GM21367 (cell line): ENCODE data around the gene TEX53.

Experiments
- ATAC-seq: cut with Tn5 transposase; IDR thresholded peaks from one replicate; pipeline ENCODE4 v1.9.1; 2021; ENCODE audit not compliant: unreplicated experiment

The TEX53 gene

DNA sequence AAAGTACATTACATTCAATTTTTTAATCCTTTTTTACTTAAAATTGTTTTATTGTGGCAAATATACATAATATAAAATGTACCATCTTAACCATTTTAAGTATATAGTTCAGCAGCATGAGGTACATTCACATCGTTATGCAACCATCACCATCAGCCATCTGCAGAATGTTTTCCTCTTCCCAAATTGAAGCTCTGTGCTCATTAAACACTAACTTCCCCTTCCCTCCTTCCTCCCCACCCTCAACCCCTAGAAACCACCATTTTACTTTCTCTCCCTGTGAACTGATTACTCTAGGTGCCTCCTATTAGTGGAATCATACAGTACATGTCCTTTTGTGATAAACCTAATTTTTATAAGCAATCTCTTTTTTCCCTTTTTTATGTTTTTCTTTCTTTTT is 15.6 kb downstream of the TEX53 start:
- no peak for ATAC-seq

DNA sequence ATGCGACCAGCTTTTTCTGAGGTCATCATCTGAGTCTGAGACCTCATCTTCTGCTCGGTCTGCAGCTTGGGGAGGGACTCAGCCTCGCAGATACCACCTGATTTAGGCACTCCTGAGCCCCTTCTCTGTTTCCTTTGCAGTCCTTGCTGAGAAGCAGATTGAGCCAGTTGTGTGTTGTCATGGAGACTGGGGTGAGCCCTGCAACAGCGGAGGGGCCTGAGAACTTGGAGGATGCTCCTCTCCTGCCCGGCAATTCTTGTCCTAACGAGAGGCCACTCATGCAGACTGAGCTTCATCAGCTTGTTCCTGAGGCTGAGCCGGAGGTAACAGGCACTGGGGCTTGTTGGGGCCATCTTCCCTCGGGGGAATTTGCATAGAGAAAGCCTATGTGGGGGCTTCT is 19.2 kb downstream of the TEX53 start:
- ATAC-seq, result no peak

DNA sequence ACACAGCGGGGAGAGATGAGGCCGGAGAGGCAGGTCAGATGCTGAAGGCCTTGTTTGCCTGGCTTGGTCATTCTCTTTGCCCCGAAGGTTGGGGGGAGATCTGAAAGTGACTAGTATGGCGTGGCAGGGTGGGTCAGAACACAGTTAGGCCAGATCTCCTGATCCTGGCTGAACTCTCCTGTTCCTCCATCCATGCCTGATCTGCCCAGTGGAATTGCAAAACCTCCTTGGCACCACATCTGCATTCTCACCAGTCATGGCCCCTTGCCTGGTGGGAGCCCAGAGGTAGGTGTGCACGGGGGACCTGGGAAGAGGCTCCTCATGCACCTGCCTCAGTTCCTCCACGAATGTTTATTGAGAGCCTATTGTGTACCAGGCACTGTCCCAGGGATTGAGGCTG is 23.2 kb downstream of the TEX53 start:
- no peak for ATAC-seq

DNA sequence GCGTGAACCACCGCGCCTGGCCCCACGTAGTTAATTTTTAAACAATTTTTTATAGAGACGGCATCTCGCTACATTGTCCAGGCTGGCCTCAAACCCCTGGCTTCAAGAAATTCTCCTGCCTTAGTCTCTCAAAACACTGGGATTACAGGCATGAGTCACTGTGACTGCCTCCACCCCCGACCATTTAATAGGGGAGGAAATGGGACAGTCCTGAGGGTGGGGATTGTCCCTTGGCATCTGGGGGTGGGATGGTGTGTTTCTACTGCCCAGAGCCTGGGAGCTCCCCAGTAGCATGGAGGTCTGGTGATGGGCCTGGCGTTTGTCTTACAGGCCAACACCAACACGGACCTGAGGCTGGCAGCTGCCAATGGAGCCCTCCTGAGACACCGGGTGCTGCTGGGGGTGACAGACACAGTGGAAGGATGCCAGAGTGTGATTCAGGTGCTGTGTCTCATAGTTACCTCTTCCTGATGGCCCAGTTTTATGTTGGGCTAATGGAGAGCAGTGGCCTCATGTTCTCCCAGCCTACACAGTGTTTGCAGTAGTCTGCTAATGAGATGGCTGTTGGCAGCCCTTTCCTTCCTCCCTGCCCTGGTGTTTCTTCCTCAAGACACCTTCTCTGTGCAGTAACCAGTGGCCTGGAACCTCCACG is 24.0 kb downstream of the TEX53 start:
- ATAC-seq, result no peak

DNA sequence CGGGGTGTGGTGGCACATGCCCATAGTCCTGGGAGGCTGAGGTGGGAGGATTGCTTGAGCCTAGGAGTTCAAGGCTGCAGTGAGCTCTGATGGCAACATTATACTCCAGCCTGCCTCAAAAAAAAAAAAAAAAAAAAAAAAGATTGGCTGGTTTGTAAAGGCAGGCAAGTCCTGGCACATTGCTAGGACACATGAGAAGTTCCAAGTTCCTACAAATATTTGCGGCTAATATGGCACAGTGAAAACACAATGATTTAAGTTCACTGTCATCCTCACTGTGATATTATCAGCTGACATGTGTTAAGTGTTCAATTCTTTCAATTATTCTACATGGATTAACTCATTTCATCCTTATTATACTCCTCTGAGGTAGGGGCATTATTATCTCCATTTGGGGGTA is 26.4 kb downstream of the TEX53 start:
- ATAC-seq, result no peak

DNA sequence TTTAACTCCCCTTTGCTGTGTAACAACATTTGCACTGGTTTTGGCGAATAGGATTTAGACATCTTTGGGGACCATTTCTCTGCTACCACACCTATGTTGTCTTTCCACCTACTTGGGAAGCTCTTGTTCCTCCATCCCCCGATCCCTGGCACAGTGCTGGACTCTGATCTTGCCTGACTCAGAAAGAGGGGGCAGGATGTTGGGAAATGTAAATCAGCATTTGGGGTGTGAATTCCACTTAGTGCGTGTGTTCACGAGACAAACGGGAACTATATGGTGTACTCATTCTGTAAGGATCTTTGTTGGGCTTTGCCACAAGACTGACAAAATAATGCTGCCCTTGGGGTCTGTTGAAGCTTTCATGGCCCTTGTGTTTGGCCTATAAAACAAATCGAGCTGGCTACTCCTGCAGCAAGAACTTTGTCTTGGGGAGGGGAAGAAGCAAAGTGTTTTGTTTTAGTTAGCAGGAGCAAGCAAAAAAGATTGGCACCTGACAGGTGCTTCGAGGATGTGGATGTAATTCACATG is 28.0 kb downstream of the TEX53 start:
- ATAC-seq, result no peak

DNA sequence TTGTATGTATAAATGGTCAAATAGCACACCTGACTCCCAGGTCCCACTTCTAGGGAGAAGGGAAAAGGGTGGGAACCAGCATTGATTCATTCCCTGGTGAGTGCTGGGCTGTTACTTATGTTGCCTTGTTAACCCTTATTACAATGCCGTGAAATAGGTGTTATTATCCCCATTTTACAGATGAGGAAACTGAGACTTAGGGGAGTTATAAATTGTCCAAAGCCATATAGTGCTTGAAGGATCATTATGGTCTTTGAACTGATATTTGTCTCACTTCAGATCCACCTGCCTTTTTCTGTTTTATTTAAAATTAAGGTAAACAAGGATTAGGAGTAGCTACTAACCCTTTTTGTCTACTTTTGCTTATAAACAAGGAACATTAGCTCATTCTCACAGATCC is 30.1 kb downstream of the TEX53 start:
- ATAC-seq, result no peak

DNA sequence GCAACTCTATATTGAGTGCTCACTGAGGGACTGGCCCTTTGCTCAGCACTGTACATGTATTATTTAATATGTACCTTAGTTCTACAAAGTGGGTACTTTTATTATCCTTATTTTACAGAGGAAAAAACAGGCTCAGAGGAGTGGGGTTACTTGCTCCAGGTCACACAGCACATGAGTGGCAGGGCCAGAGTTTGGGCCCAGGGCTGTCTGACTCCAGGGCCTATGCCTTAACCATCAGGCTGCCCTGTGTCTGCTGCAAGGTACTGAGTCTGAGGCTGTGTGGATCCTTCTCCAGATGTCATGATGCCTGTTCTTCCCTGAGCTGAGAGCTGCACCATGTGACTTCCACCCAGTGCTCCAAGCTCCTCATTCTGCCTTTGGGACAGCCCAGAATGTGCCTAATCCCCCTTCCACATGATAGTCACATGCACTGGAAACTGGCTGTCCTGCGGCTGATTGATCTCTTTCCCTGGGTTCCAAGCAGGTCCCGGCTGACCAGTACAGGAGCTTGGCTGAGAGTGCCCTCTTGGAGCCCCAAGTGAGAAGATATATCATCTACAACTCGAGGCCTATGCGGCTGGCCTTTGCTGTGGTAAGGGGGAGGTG is 31.1 kb downstream of the TEX53 start:
- ATAC-seq, result no peak

DNA sequence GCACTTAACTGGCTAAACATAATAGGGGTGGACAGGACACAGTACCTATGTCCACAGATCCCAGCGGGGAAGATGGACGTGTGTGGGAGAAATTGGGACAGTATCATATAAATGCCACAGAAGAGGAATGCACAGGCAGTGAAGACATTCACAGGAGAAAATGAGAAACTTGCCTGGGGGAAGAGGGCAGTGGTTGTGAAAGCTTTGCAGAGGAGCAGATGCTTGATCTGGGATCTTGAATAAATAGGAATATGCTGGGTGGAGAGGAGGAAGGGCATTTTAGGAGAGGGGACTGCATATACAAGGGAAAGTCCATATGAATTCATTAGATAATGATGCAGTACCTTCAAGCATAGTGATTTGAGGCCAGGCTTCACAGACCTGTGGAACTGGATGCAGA is 32.9 kb downstream of the TEX53 start:
- no peak for ATAC-seq

DNA sequence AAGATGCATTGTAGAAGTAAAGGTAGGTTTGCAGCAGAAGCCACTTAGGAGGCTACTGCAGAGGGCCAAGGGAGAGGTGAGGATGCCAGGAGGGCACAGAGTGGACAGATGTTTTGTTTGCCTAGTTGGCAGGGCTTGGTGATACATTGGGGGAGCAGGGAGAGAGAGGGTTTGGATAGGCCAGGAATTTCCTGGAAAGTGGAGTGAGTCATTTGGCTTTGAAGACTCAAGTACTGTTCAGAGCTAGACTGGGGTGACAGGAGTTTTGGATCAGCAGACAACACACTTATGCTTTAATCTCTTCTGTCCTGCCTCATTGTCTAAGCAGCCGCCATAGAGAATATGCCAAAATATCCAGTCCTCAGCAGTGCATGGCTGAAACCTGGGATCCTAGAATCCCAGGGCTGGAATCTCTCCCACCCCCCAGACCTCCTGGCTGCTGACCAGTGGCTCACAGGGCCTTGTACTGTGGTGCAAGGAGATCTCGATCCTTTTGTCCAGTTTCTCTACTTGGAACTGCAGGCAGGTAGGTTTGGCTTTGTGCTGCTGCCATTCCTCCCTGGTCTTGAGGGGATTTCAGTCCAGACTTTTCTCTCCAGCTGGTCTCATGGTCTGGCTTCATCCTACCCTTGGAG is 35.5 kb downstream of the TEX53 start:
- ATAC-seq, result no peak

DNA sequence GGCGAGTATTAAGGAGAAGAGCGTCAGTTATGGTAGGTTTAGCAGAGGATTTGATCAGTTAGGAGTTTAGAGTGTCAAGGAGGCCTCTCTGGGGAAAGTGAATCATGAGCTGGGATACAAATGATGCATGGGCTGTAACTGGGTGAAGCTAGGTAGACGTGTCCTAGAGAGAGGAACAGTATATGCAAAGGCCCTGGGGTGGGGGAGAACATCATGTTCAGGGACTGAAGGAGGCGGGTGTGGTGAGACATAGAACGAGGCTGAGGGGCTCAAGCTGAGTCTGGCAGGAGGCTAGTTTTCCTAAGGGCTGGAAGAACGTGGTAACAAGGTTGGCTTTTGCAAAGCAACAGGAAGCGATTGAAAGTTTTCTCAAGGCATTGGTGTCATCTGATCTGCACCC is 36.0 kb downstream of the TEX53 start:
- no peak for ATAC-seq

DNA sequence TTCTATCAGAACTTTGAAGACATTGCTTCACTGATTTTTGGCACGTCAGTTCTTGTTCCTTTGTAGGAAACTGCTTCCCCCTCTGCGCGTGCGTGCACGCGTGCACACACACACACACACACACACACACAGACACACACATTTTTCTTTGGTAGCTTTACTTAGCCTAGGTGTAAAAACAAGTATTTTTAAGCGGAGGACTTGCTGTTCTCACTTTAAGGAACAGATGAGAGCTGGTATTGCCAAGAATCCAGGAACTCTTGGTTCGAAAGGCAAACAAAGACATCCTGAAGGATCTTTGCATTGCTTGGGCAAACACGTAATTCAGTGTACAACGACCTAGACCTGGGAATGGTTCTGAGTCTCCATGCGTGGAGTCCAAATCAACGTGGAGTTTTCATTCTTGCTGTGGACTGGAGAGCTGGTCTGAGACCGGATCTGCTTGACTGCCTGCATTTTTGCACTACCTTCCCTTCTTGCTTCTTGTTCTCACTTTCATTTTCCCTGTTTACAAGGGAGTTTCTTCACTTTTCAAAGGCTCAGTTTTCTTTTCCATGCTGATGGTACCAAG is 38.3 kb downstream of the TEX53 start:
- peak; percentile 38 for ATAC-seq

DNA sequence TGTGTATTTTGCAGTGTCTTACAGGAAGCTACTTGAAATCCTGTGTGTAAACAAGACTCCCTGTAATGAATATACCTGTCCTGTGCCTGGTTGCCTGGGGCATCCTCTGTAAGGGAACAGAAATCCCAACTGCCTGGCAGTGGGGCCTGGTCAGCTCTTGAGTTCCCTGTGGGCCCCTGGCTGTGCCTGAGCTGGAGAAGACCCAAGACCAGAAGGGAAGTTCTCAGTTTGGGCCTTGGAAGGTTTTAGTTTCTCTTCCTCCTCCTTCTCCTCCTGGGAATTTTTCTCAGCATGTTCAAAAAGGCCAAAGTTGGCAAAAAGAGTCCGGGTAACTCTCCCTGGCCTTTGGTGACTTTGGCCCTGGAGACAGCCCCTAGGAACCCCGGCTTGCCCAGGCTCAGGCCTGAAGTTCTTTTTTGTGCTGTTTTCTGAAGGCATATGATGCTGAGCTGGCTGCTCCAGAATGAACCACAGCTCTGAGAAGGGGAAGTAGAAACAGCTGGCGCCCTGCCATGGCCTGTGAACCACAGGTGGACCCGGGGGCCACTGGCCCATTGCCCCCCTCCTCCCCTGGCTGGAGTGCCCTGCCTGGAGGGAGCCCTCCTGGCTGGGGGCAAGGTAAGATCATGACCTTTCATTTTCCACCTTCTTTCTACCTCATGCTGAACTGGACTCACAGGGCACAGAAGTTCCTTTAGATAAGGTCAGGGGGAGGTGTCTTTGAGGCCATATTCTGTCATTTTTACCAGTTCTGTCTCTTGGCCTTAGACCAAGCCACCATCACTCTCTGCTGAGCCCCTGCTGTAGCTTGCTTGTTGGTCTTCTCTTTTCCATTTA is 40.7 kb downstream of the TEX53 start:
- peak; percentile 56 for ATAC-seq

DNA sequence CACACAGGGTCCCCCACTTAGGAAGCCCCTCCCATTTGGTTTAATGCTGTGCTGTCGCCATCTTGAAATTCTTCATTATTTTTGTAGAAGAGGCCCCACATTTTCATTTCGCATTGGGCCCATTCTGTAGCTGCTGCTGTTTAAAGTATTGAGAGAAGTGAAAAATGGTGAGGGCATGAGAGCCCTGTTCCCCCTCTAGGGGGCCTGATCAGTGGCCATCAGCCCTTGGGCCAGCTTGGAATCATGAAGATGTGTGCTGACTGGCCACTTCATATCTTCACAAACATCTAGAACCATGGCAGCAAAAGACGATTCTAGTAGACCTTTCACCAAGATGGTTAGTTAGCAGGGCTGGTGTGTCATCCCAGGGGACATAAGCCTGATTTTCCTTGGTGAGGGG is 43.2 kb downstream of the TEX53 start:
- no peak for ATAC-seq

DNA sequence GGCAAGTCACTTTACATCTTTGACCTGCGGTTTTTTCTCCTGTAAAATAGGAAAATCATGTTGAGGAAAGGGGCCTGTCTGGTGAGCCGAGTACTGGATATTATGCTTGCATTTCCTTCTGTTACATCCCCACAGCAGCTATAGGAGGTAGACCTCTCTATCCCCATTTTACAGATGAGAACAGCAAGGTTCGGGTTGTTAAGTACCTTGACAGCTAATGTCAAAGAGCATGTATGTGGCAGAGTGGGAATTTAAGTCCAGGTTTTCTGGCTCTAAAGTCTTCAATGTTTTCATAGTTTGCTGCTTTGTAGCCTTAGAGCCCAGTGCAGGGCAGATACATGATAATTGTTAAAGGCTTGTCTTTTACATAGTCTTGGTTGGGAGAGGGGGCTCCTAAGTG is 43.7 kb downstream of the TEX53 start:
- ATAC-seq, result no peak

DNA sequence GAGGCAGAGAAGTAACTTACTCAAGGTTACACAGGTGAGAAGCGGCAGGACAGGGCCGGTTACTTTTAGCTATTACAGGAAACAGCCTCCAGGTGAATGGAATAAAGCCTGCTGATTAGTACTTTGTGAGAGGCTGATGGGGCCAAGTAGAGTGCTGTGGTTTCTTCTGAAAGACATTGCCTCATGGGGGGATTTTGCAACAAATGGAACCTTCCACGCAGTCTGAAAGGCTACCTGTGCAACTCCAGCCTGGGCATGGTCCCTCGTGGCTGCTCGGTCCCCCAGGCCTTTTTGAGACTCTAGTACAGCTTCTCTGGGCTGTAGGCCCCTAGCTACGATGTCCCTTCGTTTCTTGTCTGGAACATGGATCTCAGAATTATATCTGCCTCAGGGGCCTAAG is 44.5 kb downstream of the TEX53 start:
- ATAC-seq, result no peak

DNA sequence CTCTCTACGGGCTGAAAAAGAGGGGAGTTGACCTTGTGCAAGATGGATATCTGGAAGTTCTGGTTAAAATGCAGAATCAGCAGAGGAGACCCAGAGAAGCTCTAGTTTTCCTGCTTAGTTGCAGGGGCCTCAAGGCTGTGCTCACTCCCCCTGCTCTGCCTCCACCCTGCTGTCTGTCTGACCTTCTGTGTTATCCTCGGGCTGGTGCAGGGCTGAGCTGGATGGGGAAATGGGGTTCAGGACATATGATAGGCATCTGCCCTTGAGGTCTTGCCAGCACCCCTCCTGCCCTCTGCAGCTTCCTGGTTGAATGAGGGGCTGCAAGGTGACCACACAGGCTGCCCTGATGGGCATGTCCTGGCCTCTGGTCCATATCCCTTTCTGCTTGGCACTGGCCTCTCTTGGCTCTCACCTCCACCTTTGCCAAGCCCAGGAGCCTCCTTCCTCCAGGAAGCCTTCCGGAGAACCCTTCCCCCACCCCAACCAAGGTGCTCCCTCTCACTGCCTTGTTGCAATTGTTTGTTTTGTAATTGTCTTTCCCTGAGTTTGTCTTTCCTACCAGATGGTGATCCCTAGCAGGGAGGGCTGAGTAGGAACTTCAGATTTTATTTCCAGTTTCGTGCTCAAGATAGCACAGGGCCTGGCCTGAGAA is 45.2 kb downstream of the TEX53 start:
- no peak for ATAC-seq

DNA sequence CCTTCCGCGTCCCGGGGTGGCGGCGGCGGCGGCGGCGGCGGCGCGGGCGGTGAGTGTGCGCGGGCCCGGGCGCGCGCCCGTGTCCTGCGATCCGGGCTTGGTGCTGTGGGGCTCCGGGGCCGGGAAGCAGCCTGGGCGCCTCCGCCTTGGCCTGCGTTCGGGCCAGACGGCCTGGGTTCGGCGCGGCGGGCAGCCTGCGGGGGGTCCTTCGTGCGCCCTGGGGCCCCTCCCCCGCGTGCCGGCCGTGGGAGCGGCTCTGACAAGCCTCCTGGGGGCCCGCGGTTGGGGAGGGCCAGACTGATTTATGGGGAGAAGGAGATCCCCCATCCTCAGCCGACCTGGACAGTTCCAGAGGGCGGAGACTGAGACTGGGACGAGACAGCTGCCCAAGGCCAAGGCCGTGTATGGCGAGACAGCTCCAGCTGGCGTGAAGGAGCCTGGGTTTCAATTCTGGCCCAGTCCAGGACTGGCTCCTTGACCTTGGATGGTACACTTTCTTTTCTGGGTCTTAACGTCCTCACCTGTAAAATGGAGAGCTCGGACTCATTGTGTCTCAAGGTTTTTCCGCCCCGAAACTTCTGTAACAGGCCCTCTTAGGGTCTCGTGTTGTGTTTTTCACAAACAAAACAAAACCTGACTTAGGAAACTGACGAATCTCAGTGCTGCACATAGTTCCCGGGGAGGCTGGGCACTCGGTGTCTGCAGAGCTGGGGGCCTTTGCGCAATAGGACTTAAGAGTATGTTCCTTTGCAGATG is 45.9 kb downstream of the TEX53 start:
- peak; percentile 18 for ATAC-seq

DNA sequence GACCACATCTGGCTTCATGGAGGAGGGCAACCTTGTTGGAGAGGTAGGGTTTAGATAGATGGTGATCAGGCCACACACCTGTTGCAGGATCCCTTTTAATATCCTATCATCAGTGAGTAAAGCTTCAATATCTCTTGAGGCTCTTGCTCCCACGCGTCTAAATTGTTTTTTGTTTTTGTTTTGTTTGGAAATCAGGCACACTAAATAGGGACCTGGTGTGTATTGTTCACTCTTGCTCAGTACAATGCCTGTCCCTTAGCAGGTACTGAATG is 49.1 kb downstream of the TEX53 start:
- ATAC-seq, result no peak
